GM04504 (cell line): ENCODE data around the gene NEDD9.
A peak's percentile ranks its signal among the peaks of the same experiment; 100 is the strongest.

Experiments
- DNase-seq: peaks from one replicate; pipeline ENCODE4 v3.0.0-alpha.2; 2012; ENCODE audit warnings: low read depth

Gene NEDD9

DNA sequence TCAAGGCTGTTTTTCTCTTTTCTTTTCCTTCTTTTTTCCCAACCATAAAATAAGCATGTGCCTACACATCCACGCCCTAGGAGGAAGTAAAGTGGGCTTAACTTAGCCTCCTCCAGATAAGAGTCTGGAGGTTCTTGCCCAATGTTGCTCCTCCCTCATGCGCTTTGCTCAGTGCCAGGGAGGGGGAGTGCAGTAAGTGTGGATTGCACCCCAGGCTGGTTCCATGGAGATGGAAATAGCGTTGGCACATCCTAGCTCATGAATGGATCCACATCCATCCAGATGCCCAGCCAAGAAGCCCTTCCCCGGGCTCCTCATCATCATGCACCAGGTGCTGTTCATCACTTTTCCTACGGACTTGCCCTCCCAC, 58.2 kb downstream of the NEDD9 start:
- no peak for DNase-seq

DNA sequence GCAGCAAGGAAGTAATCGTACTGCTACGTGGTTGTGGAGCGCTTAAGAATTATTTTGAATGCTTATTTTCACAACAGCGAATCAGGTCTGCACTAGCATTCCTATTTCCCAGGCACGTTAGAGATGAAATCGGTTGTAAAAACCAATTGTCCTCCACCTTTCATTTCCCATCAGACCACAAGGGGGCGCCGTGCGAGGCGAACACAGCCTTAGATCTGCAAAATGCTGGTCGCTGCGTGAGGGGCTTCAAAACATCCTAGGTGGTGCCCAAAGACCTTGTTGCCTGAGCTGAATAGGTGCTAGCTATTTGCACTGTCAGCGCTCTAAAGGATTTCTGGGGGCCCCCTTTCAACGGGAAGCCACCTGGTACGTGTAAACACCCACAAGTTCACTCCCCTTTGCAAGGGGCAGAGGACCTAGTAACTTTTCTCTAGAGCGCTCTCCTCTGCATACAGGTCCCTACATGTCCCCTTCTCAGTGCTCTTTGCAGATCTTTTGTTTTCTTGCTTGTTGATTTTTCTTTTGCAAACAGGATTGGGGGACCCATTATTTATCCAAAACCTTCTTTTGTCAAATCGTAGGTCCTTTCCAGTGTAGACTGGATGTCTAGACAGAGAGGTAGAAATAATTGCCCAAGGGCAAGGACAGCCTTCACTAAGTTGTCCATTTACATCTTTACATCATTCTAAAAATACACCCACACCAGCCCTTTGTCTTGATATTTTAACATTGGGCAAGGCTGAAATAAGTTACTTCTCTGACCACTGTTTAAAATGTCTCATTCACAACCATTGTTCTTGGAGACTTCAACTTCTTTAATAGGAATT, 59.8 kb downstream of the NEDD9 start:
- DNase-seq, result peak; percentile 10

GRCh38 chr6:11171952-11172351, 60.5 kb downstream of the NEDD9 start:
- DNase-seq, result no peak

GRCh38 chr6:11168091-11168635, 64.3 kb downstream of the NEDD9 start:
- no peak for DNase-seq

- DNase-seq, result no peak
Observed at GRCh38 chr6:11166948-11167347, 65.5 kb downstream of the NEDD9 start.

DNA sequence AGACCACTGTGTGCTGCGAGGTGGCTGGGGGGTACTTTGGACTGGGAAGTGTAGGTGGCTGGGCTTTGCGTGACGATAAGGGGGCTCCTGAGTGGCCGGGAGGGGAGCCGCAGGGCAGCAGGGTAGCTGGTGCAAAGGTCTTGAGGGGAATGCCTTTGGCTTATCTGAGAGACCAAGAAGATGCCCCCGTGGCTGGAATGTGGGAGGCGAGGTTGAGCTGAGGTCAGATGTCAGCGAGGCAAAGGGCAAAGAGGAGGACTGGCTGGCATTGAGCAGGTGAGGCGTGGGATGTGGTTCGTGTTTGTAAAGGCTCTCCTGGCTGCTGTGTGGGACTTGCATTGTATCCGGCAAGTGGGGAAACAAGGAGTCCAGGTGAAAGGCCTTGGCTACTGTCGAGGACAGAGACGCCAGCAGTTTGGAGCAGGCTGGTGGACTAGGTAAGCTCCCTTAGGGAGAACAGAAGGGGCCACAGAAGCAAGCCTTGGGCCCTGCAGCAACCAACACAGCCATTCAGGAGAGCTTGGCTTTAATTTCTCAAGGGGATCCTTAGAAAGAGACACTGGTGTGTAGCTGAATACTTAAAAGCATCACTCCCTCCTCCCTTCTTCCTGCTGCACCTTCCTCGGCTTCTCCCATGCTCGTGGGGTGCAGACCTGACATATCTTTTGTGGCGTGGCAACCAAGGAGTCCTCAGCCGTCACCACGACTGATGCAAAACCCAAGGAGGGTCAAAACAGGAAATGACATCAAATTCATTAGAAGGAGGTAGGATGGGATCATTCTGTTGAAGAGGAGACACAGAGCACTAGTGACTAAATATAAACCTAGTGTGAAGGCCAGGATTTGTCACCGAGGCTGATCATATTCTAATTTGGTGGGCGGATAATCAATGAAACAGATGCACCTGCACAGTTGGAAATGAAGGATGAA, 67.5 kb downstream of the NEDD9 start:
- no peak for DNase-seq

DNA sequence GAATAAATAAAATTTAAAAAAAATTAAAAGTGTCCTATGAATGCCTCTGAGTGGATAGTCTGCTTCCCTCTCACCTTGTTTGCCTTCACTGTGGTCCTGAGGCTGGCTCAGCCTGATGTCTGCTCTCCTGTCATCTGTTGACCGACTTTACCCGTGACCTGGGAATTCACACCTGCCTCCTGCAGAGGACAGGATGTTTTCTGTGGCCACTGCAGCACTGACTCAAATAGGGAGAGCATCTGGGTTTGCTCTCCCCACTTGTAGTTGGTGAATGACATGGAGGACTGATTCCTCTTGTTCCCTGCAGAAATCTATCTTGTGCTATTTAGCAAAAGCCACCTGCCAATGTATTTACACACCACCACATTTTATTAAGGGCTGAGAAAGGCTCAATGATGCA, 68.5 kb downstream of the NEDD9 start:
- no peak for DNase-seq

- DNase-seq, result no peak
Observed at GRCh38 chr6:11162262-11162661, 70.2 kb downstream of the NEDD9 start.

GRCh38 chr6:11161031-11161956, 71.2 kb downstream of the NEDD9 start:
- DNase-seq, result no peak

GRCh38 chr6:11160199-11160598, 72.3 kb downstream of the NEDD9 start:
- DNase-seq, result no peak

DNA sequence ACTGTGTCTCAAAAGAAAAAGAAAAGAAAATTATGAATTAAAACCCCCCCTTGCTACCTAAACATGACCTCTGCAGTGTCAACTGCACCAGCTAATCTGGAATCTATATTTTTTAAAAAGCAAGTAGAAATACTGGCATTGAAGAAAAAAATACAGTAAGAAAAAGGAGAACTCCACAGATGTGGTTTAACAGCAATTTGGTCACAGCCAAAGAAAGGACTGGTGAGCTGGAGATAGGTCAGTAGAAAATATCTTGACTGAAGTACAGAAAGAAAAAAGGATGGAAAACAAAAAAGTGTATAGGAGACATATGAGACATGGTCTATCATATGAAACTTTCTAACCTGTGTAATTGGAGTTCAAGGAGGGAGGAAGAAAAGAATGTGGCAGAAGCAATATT, 76.9 kb downstream of the NEDD9 start:
- no peak for DNase-seq

DNA sequence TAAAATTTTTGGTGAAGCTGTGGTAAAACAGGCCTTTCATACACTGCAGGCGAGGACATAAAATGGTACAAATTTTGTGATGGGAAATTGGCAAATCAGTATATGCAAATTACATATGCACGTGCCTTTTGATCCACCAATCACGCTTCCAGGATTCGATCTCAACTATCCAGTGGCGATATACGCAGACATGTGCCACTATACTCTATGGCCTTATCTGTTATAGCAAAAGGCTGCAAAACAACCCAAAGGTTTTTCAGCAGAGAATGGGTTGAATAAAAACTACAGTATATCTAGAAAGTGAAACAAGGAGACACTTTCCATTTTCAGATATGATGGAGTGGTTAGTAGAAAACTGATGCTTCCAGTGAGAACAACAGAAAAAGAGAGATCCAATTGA, 79.0 kb downstream of the NEDD9 start:
- no peak for DNase-seq

- DNase-seq, result no peak
Observed at GRCh38 chr6:11152581-11152980, 79.9 kb downstream of the NEDD9 start.

DNA sequence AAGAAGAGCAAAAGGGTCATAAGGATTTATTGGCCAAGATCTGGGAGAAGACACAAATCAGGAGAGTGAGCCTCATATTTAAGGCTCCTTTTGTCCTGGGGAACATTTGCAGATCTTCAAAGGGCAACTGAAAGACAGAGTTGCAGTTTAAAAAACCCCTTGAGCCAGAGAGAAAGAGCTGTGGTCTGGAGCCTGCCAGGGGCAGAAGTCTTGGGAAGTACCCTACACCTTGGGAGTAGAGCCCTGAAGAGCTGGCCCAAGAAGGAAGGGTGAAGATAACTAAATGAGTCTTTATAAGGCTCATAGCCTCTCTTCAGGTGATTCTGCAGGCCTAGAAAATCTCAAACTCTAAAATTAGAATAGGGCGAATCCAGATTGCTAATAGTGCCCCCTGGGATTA, 81.0 kb downstream of the NEDD9 start:
- no peak for DNase-seq

DNA sequence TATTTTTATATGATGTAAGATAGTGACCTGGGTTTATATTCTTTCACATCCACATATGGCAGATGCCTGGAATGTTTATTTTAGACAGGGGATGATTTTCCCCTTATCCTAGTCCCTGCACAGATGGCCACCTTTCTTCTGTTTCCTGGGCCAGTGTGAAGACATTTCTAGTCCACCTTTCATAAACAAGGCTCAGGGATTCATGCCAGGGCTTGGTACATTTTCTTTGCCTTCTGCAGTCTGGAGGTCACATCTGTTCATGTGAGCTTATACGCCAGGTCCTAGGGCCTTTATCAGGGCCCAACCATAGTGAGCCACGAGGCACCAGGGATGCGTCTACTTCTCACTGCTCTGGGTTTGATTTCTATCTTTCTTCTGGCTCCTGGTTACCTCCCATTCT, 82.9 kb downstream of the NEDD9 start:
- DNase-seq, result no peak

DNA sequence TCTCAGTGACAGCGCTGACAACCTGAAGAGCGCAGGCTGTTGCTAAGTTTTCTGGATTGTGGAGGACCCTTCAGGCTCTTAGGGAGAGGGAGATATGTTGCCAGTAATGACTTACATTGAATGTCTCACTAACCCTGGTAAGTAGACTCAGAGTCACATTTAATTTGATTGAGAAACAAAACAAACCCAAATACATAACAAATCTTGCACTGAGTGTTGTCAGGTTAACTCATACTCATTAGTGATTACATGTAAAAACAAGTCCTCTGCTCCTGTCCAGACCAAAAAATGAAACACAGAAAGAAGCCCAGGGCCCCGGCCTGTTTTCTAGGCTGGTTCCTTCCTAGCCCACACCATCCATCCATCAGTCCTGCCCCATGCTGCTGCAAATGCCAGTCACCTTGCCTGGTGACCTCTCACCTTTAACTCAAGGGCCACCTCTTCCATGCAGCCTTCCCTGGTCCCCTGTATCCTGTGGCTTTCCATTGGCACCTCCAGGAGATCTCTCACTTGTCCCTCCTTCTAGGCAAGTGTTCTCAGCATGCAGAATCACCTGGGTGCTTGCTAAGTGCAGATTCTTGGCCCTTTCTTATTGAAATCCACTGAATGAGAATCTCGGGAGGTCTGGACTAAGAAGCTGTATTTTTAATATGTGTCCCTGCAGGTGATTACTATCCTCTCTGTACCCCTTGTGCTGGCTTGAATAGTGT, 86.2 kb downstream of the NEDD9 start:
- DNase-seq, result no peak

DNA sequence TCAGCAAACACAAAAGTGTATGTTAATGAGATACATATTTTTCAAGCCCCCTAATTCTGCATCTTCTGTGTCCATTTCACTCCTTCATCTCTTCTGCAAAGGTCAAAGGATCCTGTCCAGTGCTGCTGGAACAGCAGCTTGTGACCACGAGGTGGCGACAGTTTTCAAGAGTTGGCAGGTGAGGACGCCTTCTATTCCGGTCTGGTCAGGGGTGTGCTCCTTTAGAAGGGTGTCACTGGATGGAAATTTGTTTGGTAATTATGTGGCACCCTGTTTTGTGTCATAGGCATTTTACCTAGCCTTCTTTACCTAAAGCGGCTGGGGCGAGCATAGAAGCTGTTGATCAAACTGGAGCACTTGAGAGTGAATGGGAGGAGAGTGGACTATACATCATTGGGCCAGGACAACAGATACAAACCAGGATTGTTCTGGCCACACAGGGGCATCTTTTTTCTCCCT, 88.0 kb downstream of the NEDD9 start:
- DNase-seq, result peak; percentile 40

DNA sequence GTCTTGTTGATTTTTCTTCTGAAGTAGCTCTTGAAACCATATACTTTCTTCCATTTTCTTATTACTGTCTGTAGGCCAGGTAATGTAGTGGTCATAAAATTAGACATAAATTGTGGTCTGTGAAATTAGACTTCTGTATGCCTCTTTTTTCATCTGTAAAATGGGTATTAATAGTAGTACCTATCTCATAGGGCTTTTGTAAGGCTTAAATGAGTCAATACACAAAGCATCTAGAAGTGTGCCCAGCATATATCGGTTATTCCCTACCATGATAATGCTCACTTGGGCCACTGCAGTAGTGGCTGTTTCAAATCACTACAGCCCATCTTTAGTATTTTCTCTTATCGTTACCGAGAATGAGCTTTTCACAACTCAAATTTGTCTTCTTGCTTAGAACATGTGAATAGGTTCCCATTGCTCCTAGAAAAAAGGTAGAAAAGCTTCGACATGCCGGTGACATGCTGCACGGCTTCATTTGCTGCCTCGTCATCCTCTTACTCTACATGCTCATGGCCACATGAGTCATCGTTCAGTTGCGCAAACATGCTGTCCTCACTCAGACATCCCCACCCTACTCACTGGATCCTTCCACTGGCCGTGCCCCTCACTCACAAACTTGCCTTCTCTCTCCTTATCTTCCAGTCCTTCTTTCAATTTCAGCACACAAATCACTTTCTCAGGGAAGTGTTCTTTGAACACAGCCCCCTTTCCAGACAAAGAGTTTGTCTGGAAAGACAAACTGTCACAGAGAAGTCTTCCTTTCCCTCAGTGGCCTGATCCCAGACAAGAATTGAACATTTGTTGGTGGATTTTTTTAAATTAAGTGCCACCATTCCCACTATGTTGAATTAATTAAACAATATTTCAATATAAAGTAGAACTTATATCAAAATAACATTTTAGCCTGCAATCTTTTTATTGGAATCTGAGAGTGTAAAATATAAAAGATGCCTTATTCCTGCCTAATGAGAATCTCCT, 88.8 kb downstream of the NEDD9 start:
- peak; percentile 80 for DNase-seq

GRCh38 chr6:11142296-11143027, 90.0 kb downstream of the NEDD9 start:
- DNase-seq, result no peak
